HG03139 (cell line): Measurements from ENCODE around the gene MTRFR.

Experiments used
- ATAC-seq: cut with Tn5 transposase; IDR thresholded peaks from one replicate; pipeline ENCODE4 v1.9.1; 2021; ENCODE audit not compliant: unreplicated experiment

Gene MTRFR

GRCh38 chr12:123269896-123270213 is 36.6 kb downstream of the MTRFR start:
- ATAC-seq = no peak

GRCh38 chr12:123270214-123271000 is 37.2 kb downstream of the MTRFR start:
- no peak for ATAC-seq

- peak; percentile 37 for ATAC-seq
Measured at GRCh38 chr12:123271001-123271668, 37.9 kb downstream of the MTRFR start.

GRCh38 chr12:123273166-123273565 is 39.9 kb downstream of the MTRFR start:
- ATAC-seq = no peak

GRCh38 chr12:123278101-123278627 is 44.9 kb downstream of the MTRFR start:
- ATAC-seq = peak; percentile 84

- ATAC-seq = no peak
Measured at GRCh38 chr12:123280971-123281370, 47.7 kb downstream of the MTRFR start.

GRCh38 chr12:123282111-123282510 is 48.9 kb downstream of the MTRFR start:
- no peak for ATAC-seq

GRCh38 chr12:123283461-123283860 is 50.2 kb downstream of the MTRFR start:
- no peak for ATAC-seq

- ATAC-seq = no peak
Measured at GRCh38 chr12:123284669-123285068, 51.4 kb downstream of the MTRFR start.

- no peak for ATAC-seq
Measured at GRCh38 chr12:123286652-123287373, 53.6 kb downstream of the MTRFR start.

- ATAC-seq = no peak
Measured at GRCh38 chr12:123288751-123289346, 55.6 kb downstream of the MTRFR start.

- ATAC-seq = no peak
Measured at GRCh38 chr12:123289911-123290310, 56.7 kb downstream of the MTRFR start.

GRCh38 chr12:123293178-123293760 is 60.0 kb downstream of the MTRFR start:
- ATAC-seq = no peak

- ATAC-seq = no peak
Measured at GRCh38 chr12:123305136-123305535, 71.9 kb downstream of the MTRFR start.

- no peak for ATAC-seq
Measured at GRCh38 chr12:123306200-123306599, 73.0 kb downstream of the MTRFR start.
